Measurements from ENCODE around the gene TANGO2. TPM values are rescaled to one million over a fixed set of nuclear protein-coding genes. Genes with fewer than 3 reads are reported as not detected.

TANGO2 gene
- total and polyA plus RNA-seq, 10 of the 15 experiments (the other 5 are each of a cell fraction or from before 2014, with no cell fraction given) = 4.0 to 24.8 (median 20.9) TPM

DNA sequence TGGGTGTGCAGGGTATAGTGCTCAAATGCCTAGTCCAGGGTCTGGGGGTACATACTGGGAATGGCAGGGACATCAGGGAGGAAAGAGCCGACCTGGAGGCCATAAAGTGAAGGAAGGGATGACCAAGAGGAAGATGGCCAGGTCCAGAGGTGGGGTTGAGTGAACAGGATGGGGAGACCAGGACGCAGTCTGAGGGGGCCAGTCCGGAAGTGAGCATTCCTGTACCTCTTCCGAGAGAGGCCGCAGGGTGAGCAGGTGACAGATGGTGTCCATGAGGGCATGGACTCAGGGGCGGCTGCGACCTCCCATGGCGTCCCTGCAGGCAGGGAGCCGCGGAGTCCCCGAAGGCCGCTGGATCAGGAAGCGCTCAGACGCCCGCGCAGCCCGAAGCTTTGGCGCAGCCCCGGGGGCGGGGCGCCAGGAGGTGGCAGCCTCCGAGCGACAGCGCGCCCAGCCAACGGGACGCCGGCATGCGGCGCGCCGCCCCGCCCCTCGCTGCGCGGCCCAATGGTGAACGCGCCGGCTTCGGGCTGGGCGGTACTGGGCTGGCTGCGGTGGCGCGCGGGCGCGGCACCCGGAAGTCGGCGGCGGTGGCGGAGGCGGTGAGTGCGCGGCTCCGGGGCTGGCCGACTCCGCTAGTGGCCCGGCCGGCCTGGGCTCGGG is at the start of gene TANGO2 (continued):
- TF ChIP-seq, protein P1, sequence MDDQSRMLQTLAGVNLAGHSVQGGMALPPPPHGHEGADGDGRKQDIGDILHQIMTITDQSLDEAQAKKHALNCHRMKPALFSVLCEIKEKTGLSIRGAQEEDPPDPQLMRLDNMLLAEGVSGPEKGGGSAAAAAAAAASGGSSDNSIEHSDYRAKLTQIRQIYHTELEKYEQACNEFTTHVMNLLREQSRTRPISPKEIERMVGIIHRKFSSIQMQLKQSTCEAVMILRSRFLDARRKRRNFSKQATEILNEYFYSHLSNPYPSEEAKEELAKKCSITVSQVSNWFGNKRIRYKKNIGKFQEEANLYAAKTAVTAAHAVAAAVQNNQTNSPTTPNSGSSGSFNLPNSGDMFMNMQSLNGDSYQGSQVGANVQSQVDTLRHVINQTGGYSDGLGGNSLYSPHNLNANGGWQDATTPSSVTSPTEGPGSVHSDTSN (IDR thresholded peaks at IDR 0.05; ENCODE audit: insufficient replicate concordance, low read depth, low read length) = peak; percentile 98
- TF ChIP-seq SRF (IDR thresholded peaks at IDR 0.05; ENCODE audit: low read depth in 2 of 2, low read length in 2 of 2) = no peak
- TF ChIP-seq SP1 (IDR thresholded peaks at IDR 0.05; ENCODE audit: low read depth, low read length) = peak; percentile 98
- peak; percentile 87 for TF ChIP-seq RB1 (IDR thresholded peaks at IDR 0.05; ENCODE audit: borderline replicate concordance)
- TF ChIP-seq ASH2L (IDR thresholded peaks at IDR 0.05; ENCODE audit: borderline replicate concordance, low read depth) = no peak
- TF ChIP-seq BACH1 (IDR thresholded peaks at IDR 0.05; ENCODE audit: borderline replicate concordance) = peak; percentile 55; the same call in 1 of the 2 replicates
- TF ChIP-seq, protein P2, sequence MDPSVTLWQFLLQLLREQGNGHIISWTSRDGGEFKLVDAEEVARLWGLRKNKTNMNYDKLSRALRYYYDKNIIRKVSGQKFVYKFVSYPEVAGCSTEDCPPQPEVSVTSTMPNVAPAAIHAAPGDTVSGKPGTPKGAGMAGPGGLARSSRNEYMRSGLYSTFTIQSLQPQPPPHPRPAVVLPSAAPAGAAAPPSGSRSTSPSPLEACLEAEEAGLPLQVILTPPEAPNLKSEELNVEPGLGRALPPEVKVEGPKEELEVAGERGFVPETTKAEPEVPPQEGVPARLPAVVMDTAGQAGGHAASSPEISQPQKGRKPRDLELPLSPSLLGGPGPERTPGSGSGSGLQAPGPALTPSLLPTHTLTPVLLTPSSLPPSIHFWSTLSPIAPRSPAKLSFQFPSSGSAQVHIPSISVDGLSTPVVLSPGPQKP (IDR thresholded peaks at IDR 0.05; ENCODE audit: low read depth, low read length) = 0 out of 2 replicates have a peak, but pooled peaks have one; percentile 24
- TF ChIP-seq EZH2 (IDR thresholded peaks at IDR 0.05; ENCODE audit: borderline replicate concordance, control insufficient read depth, low read depth, low read length) = no peak
- no peak for TF ChIP-seq HDAC2 (IDR thresholded peaks at IDR 0.05)
- TF ChIP-seq, protein P3, sequence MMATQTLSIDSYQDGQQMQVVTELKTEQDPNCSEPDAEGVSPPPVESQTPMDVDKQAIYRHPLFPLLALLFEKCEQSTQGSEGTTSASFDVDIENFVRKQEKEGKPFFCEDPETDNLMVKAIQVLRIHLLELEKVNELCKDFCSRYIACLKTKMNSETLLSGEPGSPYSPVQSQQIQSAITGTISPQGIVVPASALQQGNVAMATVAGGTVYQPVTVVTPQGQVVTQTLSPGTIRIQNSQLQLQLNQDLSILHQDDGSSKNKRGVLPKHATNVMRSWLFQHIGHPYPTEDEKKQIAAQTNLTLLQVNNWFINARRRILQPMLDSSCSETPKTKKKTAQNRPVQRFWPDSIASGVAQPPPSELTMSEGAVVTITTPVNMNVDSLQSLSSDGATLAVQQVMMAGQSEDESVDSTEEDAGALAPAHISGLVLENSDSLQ (IDR thresholded peaks at IDR 0.05) = peak; percentile 96
- no peak for TF ChIP-seq NFXL1 (IDR thresholded peaks at IDR 0.05; ENCODE audit: borderline replicate concordance)
- peak; percentile 96 for TF ChIP-seq NFYB (IDR thresholded peaks at IDR 0.05; ENCODE audit: insufficient read depth, low read depth, low read length)
- TF ChIP-seq IKZF2 (IDR thresholded peaks at IDR 0.05) = peak in 1 of 2 experiments; percentile 28; a peak in 1 of 4 replicates
- TF ChIP-seq, protein P4, sequence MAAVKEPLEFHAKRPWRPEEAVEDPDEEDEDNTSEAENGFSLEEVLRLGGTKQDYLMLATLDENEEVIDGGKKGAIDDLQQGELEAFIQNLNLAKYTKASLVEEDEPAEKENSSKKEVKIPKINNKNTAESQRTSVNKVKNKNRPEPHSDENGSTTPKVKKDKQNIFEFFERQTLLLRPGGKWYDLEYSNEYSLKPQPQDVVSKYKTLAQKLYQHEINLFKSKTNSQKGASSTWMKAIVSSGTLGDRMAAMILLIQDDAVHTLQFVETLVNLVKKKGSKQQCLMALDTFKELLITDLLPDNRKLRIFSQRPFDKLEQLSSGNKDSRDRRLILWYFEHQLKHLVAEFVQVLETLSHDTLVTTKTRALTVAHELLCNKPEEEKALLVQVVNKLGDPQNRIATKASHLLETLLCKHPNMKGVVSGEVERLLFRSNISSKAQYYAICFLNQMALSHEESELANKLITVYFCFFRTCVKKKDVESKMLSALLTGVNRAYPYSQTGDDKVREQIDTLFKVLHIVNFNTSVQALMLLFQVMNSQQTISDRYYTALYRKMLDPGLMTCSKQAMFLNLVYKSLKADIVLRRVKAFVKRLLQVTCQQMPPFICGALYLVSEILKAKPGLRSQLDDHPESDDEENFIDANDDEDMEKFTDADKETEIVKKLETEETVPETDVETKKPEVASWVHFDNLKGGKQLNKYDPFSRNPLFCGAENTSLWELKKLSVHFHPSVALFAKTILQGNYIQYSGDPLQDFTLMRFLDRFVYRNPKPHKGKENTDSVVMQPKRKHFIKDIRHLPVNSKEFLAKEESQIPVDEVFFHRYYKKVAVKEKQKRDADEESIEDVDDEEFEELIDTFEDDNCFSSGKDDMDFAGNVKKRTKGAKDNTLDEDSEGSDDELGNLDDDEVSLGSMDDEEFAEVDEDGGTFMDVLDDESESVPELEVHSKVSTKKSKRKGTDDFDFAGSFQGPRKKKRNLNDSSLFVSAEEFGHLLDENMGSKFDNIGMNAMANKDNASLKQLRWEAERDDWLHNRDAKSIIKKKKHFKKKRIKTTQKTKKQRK (IDR thresholded peaks at IDR 0.05; ENCODE audit: low read depth, low read length) = no peak
- TF ChIP-seq, protein P5, sequence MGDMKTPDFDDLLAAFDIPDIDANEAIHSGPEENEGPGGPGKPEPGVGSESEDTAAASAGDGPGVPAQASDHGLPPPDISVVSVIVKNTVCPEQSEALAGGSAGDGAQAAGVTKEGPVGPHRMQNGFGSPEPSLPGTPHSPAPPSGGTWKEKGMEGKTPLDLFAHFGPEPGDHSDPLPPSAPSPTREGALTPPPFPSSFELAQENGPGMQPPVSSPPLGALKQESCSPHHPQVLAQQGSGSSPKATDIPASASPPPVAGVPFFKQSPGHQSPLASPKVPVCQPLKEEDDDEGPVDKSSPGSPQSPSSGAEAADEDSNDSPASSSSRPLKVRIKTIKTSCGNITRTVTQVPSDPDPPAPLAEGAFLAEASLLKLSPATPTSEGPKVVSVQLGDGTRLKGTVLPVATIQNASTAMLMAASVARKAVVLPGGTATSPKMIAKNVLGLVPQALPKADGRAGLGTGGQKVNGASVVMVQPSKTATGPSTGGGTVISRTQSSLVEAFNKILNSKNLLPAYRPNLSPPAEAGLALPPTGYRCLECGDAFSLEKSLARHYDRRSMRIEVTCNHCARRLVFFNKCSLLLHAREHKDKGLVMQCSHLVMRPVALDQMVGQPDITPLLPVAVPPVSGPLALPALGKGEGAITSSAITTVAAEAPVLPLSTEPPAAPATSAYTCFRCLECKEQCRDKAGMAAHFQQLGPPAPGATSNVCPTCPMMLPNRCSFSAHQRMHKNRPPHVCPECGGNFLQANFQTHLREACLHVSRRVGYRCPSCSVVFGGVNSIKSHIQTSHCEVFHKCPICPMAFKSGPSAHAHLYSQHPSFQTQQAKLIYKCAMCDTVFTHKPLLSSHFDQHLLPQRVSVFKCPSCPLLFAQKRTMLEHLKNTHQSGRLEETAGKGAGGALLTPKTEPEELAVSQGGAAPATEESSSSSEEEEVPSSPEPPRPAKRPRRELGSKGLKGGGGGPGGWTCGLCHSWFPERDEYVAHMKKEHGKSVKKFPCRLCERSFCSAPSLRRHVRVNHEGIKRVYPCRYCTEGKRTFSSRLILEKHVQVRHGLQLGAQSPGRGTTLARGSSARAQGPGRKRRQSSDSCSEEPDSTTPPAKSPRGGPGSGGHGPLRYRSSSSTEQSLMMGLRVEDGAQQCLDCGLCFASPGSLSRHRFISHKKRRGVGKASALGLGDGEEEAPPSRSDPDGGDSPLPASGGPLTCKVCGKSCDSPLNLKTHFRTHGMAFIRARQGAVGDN (IDR thresholded peaks at IDR 0.05) = no peak; the same call in none of the 2 replicates
- TF ChIP-seq CEBPB (IDR thresholded peaks at IDR 0.05; ENCODE audit: borderline replicate concordance in 1 of 2, low read depth in 2 of 2, low read length in 2 of 2) = no peak
- TF ChIP-seq SREBF2 (IDR thresholded peaks at IDR 0.05; ENCODE audit: low read length) = no peak
- TF ChIP-seq GATAD2B (conservative IDR thresholded peaks at IDR 0.05; ENCODE audit: low read depth) = peak; percentile 99
